Keratinocyte (primary cell): ENCODE measurements around the gene UNC13C.

ENCODE experiments used
- EZH2 ChIP-seq: IDR thresholded peaks from one replicate; pipeline ENCODE4 v1.6.1; 2012; ENCODE audit warnings: inconsistent platforms, mild to moderate bottlenecking, low read length, moderate library complexity
- TF ChIP-seq, protein P1 (sequence below), 3 experiments: IDR thresholded peaks in 1 of 3; conservative IDR thresholded peaks in 1 of 3; optimal IDR thresholded peaks in 1 of 3; 2 replicates in 2 of 3; 3 replicates in 1 of 3; pipeline versions ENCODE3 to v1.5.1; 2011; ENCODE audit warnings: low read length in 3 of 3, mild to moderate bottlenecking in 3 of 3, moderate library complexity in 2 of 3, control low read depth in 1 of 3, inconsistent platforms in 1 of 3; ENCODE audit not compliant: insufficient read depth in 2 of 3; ENCODE audit errors: extremely low read depth in 1 of 3

DNA sequence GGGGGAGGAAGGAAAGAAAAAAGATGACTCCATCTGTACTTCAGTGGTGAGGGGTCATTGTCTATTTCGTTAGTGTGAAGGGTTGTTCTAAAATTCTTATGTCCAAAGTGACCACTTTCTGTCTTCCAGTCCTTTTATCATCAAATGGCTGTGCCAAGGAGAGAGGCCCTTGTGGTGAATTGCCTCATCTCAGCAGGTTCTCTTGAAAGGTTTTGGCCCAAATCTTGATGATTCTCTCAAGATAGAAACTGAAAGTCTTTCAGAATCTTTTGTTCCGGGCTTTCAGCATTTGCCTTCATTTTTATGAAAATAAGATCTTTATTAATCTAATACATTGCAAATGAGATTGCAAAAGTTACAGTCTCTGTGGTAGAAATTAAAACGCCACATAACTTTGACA lies 642.7 kb downstream of the UNC13C start:
- no peak for TF ChIP-seq EZH2
- TF ChIP-seq, protein P1, sequence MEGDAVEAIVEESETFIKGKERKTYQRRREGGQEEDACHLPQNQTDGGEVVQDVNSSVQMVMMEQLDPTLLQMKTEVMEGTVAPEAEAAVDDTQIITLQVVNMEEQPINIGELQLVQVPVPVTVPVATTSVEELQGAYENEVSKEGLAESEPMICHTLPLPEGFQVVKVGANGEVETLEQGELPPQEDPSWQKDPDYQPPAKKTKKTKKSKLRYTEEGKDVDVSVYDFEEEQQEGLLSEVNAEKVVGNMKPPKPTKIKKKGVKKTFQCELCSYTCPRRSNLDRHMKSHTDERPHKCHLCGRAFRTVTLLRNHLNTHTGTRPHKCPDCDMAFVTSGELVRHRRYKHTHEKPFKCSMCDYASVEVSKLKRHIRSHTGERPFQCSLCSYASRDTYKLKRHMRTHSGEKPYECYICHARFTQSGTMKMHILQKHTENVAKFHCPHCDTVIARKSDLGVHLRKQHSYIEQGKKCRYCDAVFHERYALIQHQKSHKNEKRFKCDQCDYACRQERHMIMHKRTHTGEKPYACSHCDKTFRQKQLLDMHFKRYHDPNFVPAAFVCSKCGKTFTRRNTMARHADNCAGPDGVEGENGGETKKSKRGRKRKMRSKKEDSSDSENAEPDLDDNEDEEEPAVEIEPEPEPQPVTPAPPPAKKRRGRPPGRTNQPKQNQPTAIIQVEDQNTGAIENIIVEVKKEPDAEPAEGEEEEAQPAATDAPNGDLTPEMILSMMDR (optimal IDR thresholded peaks at IDR 0.05 in 1 of 3, IDR thresholded peaks at IDR 0.05 in 1 of 3, conservative IDR thresholded peaks at IDR 0.05 in 1 of 3; ENCODE audit: extremely low read depth in 1 of 3, insufficient read depth in 2 of 3, low read length in 3 of 3): no peak
